Loucy (cell line): Measurements from ENCODE around the gene DDIT3.

Experiments used
- H2AFZ ChIP-seq: fragments of 200-600 bp; sonication (generic); 2 replicates; pipeline ENCODE4 v1.6.0; 2016; ENCODE audit warnings: antibody characterized with exemption, mild to moderate bottlenecking, low read length, moderate library complexity
- H3F3A ChIP-seq: fragments of 200-600 bp; 2 replicates; pipeline ENCODE4 v1.6.0; 2016; ENCODE audit warnings: antibody characterized with exemption, low read depth, mild to moderate bottlenecking
- H3K27me3 ChIP-seq: fragments of 200-600 bp; sonication (generic); 2 replicates; pipeline ENCODE4 v1.6.1; 2014; ENCODE audit warnings: low read length, mild to moderate bottlenecking; ENCODE audit not compliant: insufficient read depth, poor library complexity, severe bottlenecking
- H3K36me3 ChIP-seq: fragments of 200-600 bp; sonication (generic); 2 replicates; pipeline ENCODE4 v1.6.1; 2016; ENCODE audit warnings: low read length; ENCODE audit not compliant: insufficient read depth
- H3K4me1 ChIP-seq: fragments of 200-600 bp; sonication (generic); 2 replicates; pipeline ENCODE4 v1.5.1; 2014; ENCODE audit warnings: low read length, mild to moderate bottlenecking; ENCODE audit not compliant: insufficient read depth, poor library complexity, severe bottlenecking
- H3K4me2 ChIP-seq: fragments of 200-600 bp; sonication (generic); 2 replicates; pipeline ENCODE4 v1.6.0; 2014; ENCODE audit warnings: antibody characterized with exemption, low read length, low read depth, mild to moderate bottlenecking; ENCODE audit not compliant: poor library complexity, severe bottlenecking
- H3K4me3 ChIP-seq: fragments of 200-600 bp; sonication (generic); 2 replicates; pipeline ENCODE4 v1.5.1; 2014; ENCODE audit warnings: low read length, mild to moderate bottlenecking, mixed read lengths; ENCODE audit not compliant: poor library complexity, severe bottlenecking
- H3K79me2 ChIP-seq: fragments of 200-600 bp; sonication (generic); 2 replicates; pipeline ENCODE4 v1.6.1; 2014; ENCODE audit warnings: low read length; ENCODE audit not compliant: insufficient read depth
- H3K9ac ChIP-seq: fragments of 200-600 bp; sonication (generic); 2 replicates; pipeline ENCODE4 v1.6.0; 2014; ENCODE audit warnings: mild to moderate bottlenecking, low read depth, low read length, moderate library complexity; ENCODE audit not compliant: poor library complexity, severe bottlenecking
- H3K9me2 ChIP-seq: fragments of 200-600 bp; sonication (generic); replicated peaks from 2 replicates; pipeline ENCODE4 v1.6.1; 2016; ENCODE audit warnings: low read depth, low read length, mixed read lengths
- H3K9me3 ChIP-seq: fragments of 200-600 bp; sonication (generic); 2 replicates; pipeline ENCODE4 v1.6.1; 2014; ENCODE audit warnings: mild to moderate bottlenecking, antibody characterized with exemption, low read length, low read depth; ENCODE audit not compliant: insufficient read depth
- H4K20me1 ChIP-seq: fragments of 200-600 bp; sonication (generic); 2 replicates; pipeline ENCODE4 v1.6.0; 2014; ENCODE audit warnings: antibody characterized with exemption, low read length, mild to moderate bottlenecking; ENCODE audit not compliant: insufficient read depth, poor library complexity, severe bottlenecking
- EZH2phosphoT487 ChIP-seq: fragments of 200-600 bp; IDR thresholded peaks from 2 replicates; pipeline ENCODE4 v1.6.1; 2018; ENCODE audit warnings: antibody characterized with exemption, mild to moderate bottlenecking, moderate library complexity, borderline replicate concordance
- TF ChIP-seq, protein P1 (sequence below): fragments of 200-600 bp; sonication (generic); conservative IDR thresholded peaks from 2 replicates; pipeline ENCODE4 v1.5.1; 2014; ENCODE audit warnings: mild to moderate bottlenecking, antibody characterized with exemption, low read length

The DDIT3 gene

DNA sequence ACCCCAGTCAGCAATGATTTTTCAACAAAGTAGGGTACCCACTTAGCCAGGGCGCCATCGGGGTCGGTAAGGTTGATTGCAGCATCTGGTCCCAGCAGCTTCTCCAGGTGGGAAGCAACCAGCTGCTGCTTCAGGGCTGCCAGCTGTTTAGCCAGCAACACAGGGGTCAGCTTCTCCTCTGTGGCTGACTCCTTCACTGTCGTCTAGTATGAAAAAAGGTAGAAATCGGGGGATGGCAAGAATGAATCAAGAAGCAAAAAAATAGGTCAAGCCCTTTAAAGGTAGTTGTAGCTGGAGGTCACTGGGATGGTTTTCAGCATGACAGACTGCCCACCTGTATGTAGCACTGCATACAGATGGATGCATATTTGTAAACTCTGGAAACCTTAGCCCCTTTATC lies 13.9 kb upstream of the DDIT3 start:
- no peaks in the 10 kb centered on the region for H3K9me2 ChIP-seq
- H3K4me3 ChIP-seq: no peak overlapping the region
- TF ChIP-seq, protein P1, sequence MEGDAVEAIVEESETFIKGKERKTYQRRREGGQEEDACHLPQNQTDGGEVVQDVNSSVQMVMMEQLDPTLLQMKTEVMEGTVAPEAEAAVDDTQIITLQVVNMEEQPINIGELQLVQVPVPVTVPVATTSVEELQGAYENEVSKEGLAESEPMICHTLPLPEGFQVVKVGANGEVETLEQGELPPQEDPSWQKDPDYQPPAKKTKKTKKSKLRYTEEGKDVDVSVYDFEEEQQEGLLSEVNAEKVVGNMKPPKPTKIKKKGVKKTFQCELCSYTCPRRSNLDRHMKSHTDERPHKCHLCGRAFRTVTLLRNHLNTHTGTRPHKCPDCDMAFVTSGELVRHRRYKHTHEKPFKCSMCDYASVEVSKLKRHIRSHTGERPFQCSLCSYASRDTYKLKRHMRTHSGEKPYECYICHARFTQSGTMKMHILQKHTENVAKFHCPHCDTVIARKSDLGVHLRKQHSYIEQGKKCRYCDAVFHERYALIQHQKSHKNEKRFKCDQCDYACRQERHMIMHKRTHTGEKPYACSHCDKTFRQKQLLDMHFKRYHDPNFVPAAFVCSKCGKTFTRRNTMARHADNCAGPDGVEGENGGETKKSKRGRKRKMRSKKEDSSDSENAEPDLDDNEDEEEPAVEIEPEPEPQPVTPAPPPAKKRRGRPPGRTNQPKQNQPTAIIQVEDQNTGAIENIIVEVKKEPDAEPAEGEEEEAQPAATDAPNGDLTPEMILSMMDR: no peak
- TF ChIP-seq EZH2phosphoT487: no peak
- no peaks in the 10 kb centered on the region; the same call in 1 of the 2 replicates for H3F3A ChIP-seq
- no peak overlapping the region for H3K9ac ChIP-seq
- H3K36me3 ChIP-seq: peaks cover 54% of the 10 kb centered on the region; the same call in 1 of the 2 replicates
- H4K20me1 ChIP-seq: no peaks in the 10 kb centered on the region
- H3K4me1 ChIP-seq: no peaks in the 10 kb centered on the region
- no peaks in the 10 kb centered on the region for H3K27me3 ChIP-seq
- no peak overlapping the region for H2AFZ ChIP-seq
- H3K79me2 ChIP-seq: no peaks in the 10 kb centered on the region
- no peak overlapping the region for H3K4me2 ChIP-seq
- H3K9me3 ChIP-seq: no peaks in the 10 kb centered on the region

DNA sequence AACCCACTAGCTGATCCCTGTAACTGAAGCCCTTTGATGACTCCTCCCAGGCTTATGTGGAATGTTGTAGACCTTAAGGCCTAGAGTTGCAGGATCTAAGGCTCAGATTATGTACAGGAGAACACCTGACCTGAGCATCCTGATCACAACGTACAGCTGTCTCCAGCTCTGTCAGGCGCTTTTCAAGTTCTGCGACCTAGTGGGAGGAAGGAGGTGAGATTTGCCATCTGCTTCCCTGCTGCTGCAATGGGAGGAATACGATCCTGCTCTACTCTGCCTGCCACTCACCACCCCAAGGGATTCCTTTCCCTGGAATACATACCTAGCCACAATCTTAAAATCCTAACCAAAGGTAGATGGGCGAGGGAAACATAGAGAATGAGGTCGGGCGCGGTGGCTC lies 12.8 kb upstream of the DDIT3 start:
- Histone ChIP-seq H3K9me3 (no peaks in the 10 kb centered on the region), H3K4me3 (no peak overlapping the region), H4K20me1 (no peaks in the 10 kb centered on the region), H3K79me2 (no peaks in the 10 kb centered on the region), H3K4me1 (no peaks in the 10 kb centered on the region), H3K27me3 (no peaks in the 10 kb centered on the region), H3K4me2 (no peak overlapping the region), H2AFZ (no peak overlapping the region), H3K9ac (no peak overlapping the region), H3K36me3 (peaks cover 59% of the 10 kb centered on the region; the same call in 1 of the 2 replicates), H3F3A (no peaks in the 10 kb centered on the region; the same call in 1 of the 2 replicates), H3K9me2 (no peaks in the 10 kb centered on the region)
- TF ChIP-seq EZH2phosphoT487: no peak
- TF ChIP-seq, protein P1: no peak

DNA sequence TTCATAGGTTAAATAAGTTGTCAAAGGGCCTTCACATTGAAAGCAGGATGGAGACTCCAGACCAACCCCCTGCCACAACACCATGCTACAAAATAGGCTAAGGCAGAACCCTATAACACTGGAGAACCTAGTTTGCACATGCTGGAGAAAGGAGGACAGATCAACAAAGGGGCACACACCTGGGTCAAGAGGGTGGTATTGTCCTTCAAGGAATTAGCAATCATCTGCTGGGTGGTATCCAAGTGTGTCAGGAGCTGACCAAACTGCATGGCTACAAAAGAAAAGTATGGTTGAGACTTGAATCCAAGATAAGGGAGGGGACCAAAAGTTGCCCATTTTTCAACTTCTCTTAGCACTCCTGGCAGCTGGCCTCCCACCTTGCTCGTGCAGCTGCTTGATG lies 11.5 kb upstream of the DDIT3 start:
- H2AFZ ChIP-seq: no peak overlapping the region
- peaks cover 69% of the 10 kb centered on the region; the same call in 1 of the 2 replicates for H3K36me3 ChIP-seq
- H3K9ac ChIP-seq: no peak overlapping the region
- H4K20me1 ChIP-seq: no peaks in the 10 kb centered on the region
- no peaks in the 10 kb centered on the region for H3K27me3 ChIP-seq
- H3K4me2 ChIP-seq: no peak overlapping the region
- H3K4me3 ChIP-seq: no peak overlapping the region
- no peaks in the 10 kb centered on the region for H3K9me2 ChIP-seq
- no peak for TF ChIP-seq EZH2phosphoT487
- TF ChIP-seq, protein P1: no peak
- no peaks in the 10 kb centered on the region; the same call in 1 of the 2 replicates for H3F3A ChIP-seq
- H3K9me3 ChIP-seq: no peaks in the 10 kb centered on the region
- peaks cover 7% of the 10 kb centered on the region; the same call in 1 of the 2 replicates for H3K79me2 ChIP-seq
- peaks cover 2% of the 10 kb centered on the region for H3K4me1 ChIP-seq
